Measurements from ENCODE around the gene PEX14.

Gene PEX14

DNA sequence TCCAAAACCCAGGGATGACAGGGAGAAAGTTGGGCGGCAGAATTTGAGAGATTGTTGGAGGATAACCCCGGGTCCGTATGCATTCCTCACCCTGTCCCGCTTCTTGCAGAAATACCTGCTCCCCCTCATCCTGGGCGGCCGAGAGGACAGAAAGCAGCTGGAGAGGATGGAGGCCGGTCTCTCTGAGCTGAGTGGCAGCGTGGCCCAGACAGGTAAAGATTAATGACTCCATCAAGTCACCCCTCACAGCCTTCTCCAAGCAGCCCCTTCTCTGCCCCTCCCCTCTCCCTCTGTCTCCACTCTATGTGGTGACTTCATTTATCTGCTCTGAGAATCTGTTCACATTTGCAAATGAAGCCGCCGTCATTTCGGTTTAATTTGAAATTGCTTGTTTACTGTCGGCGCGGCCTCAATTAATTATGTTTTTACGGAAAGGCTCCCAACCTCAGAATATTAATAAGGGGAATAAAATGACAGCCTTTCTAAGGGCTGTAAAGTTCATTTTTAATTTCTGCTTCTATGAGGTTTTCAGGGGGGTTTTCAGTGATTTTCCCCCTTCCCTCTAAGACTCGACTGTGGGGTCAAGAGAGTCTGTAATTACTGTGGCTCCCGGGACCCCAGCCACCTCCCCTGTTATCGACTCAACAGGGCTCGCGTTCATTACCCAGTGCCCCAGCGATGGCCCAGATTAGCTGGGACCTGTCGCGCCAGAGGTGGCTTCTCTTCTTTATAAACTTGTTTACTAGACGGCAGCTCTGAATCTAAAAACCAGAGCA lies 148.3 kb downstream of the PEX14 start:
- TF ChIP-seq ZNF274 (IDR thresholded peaks at IDR 0.05; ENCODE audit: low read depth, low read length) (no peak), SUZ12 (IDR thresholded peaks at IDR 0.05; ENCODE audit: extremely low read depth, insufficient read depth, insufficient read length) (no peak), YY1 (IDR thresholded peaks at IDR 0.05; ENCODE audit: insufficient read depth, insufficient read length) (no peak)
- no peaks in the 10 kb centered on the region for H3K27me3 ChIP-seq (ENCODE audit: insufficient read depth, insufficient read length)
- no peak overlapping the region for H3K4me3 ChIP-seq (ENCODE audit: insufficient read length, low read depth)
- no peak overlapping the region for H3K9ac ChIP-seq (ENCODE audit: insufficient read length, low read depth)
- peaks cover 24% of the 10 kb centered on the region for H3K36me3 ChIP-seq (ENCODE audit: insufficient read depth, insufficient read length, low read length)
- DNase-seq (ENCODE audit: low read depth, low spot score): no peak
- no peaks in the 10 kb centered on the region for H3K9me3 ChIP-seq (ENCODE audit: insufficient read depth, low read length)
- H3K4me1 ChIP-seq (ENCODE audit: insufficient read depth, insufficient read length): no peaks in the 10 kb centered on the region

- Histone ChIP-seq H3K4me3 (ENCODE audit: insufficient read length, low read depth) (no peak overlapping the region), H3K36me3 (ENCODE audit: insufficient read depth, insufficient read length, low read length) (peaks cover 24% of the 10 kb centered on the region), H3K9ac (ENCODE audit: insufficient read length, low read depth) (no peak overlapping the region), H3K4me1 (ENCODE audit: insufficient read depth, insufficient read length) (no peaks in the 10 kb centered on the region), H3K27me3 (ENCODE audit: insufficient read depth, insufficient read length) (no peaks in the 10 kb centered on the region), H3K9me3 (ENCODE audit: insufficient read depth, low read length) (no peaks in the 10 kb centered on the region)
- no peak for DNase-seq (ENCODE audit: low read depth, low spot score)
- TF ChIP-seq SUZ12 (IDR thresholded peaks at IDR 0.05; ENCODE audit: extremely low read depth, insufficient read depth, insufficient read length) (no peak), ZNF274 (IDR thresholded peaks at IDR 0.05; ENCODE audit: low read depth, low read length) (no peak), YY1 (IDR thresholded peaks at IDR 0.05; ENCODE audit: insufficient read depth, insufficient read length) (no peak)
Observed at GRCh38 chr1:10623686-10624145, 149.0 kb downstream of the PEX14 start.

DNA sequence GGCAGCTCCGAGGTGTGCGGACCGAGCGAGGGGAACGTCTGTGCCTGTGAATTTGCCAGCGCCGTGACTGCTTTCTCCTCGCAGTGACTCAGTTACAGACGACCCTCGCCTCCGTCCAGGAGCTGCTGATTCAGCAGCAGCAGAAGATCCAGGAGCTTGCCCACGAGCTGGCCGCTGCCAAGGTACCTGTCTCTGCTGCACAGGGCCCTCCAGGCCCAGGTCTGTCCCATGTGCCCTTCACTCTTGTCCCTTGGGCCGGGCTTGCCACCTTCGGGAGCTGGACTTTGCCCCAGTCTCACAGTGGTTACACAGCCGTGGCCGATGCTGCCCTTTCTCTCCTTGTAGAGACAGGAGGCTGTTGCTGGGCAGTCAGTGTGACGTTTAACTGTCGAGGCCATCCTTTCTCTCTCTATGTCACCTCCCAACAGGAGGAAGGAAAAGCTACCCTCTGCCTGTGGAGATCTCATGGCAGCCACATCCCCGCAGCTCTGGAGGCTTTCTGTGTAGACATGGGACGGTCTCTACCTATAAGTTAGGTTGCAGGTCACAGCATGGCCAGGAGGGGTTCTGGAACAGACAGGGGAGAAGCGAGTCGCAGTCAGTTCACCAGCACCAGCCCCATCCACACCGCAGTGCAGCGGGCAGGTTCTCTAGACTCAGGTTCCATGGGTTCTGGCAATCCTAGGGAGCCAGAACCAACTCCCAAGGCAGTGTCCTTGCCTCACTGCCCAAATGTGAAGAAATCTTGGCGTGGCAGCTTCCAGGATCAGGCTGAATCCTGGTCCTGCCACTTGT lies 149.7 kb downstream of the PEX14 start:
- TF ChIP-seq YY1 (IDR thresholded peaks at IDR 0.05; ENCODE audit: insufficient read depth, insufficient read length) (no peak), ZNF274 (IDR thresholded peaks at IDR 0.05; ENCODE audit: low read depth, low read length) (no peak), SUZ12 (IDR thresholded peaks at IDR 0.05; ENCODE audit: extremely low read depth, insufficient read depth, insufficient read length) (no peak)
- H3K4me3 ChIP-seq (ENCODE audit: insufficient read length, low read depth): no peak overlapping the region
- H3K27me3 ChIP-seq (ENCODE audit: insufficient read depth, insufficient read length): no peaks in the 10 kb centered on the region
- no peaks in the 10 kb centered on the region for H3K4me1 ChIP-seq (ENCODE audit: insufficient read depth, insufficient read length)
- H3K9ac ChIP-seq (ENCODE audit: insufficient read length, low read depth): no peak overlapping the region
- peaks cover 24% of the 10 kb centered on the region for H3K36me3 ChIP-seq (ENCODE audit: insufficient read depth, insufficient read length, low read length)
- no peak for DNase-seq (ENCODE audit: low read depth, low spot score)
- no peaks in the 10 kb centered on the region for H3K9me3 ChIP-seq (ENCODE audit: insufficient read depth, low read length)

DNA sequence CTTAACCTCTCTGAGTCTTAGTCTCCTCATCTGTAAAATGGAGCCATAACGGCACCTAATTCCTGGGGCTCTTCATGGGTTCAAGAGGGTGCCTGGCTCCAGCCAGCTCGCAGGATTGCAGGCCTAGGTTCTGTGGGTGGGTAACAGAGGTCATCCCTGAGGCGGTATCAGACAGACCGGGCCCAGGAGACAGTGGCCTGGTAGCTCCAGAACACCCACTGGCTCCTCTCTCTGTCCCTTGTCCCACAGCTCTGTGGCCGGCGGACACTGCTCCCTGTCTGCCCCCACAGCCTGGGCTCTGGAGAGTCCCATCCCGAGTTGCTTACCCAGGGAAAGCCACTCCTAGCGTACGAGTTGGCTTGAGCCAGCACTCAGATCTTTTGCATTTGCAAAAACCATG lies 150.3 kb downstream of the PEX14 start:
- TF ChIP-seq ZNF274 (IDR thresholded peaks at IDR 0.05; ENCODE audit: low read depth, low read length) (no peak), YY1 (IDR thresholded peaks at IDR 0.05; ENCODE audit: insufficient read depth, insufficient read length) (no peak), SUZ12 (IDR thresholded peaks at IDR 0.05; ENCODE audit: extremely low read depth, insufficient read depth, insufficient read length) (no peak)
- no peak overlapping the region for H3K4me3 ChIP-seq (ENCODE audit: insufficient read length, low read depth)
- DNase-seq (ENCODE audit: low read depth, low spot score): no peak
- peaks cover 29% of the 10 kb centered on the region for H3K36me3 ChIP-seq (ENCODE audit: insufficient read depth, insufficient read length, low read length)
- no peaks in the 10 kb centered on the region for H3K4me1 ChIP-seq (ENCODE audit: insufficient read depth, insufficient read length)
- no peaks in the 10 kb centered on the region for H3K9me3 ChIP-seq (ENCODE audit: insufficient read depth, low read length)
- H3K9ac ChIP-seq (ENCODE audit: insufficient read length, low read depth): no peak overlapping the region
- no peaks in the 10 kb centered on the region for H3K27me3 ChIP-seq (ENCODE audit: insufficient read depth, insufficient read length)

DNA sequence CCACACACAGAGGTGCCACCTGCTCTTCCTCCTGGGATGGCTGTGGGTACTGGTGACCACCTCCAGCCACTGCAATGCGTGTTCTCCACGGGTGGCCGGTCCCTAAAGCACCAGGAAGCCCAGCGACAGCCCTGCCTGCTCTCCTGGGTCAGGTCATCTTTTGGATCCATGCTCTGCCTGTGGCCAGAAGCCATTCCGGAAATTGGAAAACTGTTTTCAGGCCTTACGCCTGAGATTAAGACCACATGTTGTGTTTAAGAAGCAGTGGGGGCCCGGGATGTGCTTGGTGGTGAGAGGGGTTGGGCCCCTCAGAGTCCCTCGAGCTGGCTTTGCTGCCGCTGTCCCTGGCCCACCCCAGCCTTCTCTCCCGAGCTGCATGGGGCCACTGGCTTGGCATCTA lies 150.8 kb downstream of the PEX14 start:
- Histone ChIP-seq H3K27me3 (ENCODE audit: insufficient read depth, insufficient read length) (no peaks in the 10 kb centered on the region), H3K9me3 (ENCODE audit: insufficient read depth, low read length) (no peaks in the 10 kb centered on the region), H3K4me3 (ENCODE audit: insufficient read length, low read depth) (no peak overlapping the region), H3K4me1 (ENCODE audit: insufficient read depth, insufficient read length) (no peaks in the 10 kb centered on the region), H3K36me3 (ENCODE audit: insufficient read depth, insufficient read length, low read length) (peaks cover 29% of the 10 kb centered on the region), H3K9ac (ENCODE audit: insufficient read length, low read depth) (no peak overlapping the region)
- TF ChIP-seq SUZ12 (IDR thresholded peaks at IDR 0.05; ENCODE audit: extremely low read depth, insufficient read depth, insufficient read length): no peak
- TF ChIP-seq YY1 (IDR thresholded peaks at IDR 0.05; ENCODE audit: insufficient read depth, insufficient read length): no peak
- no peak for TF ChIP-seq ZNF274 (IDR thresholded peaks at IDR 0.05; ENCODE audit: low read depth, low read length)
- DNase-seq (ENCODE audit: low read depth, low spot score): no peak

- Histone ChIP-seq H3K27me3 (ENCODE audit: insufficient read depth, insufficient read length) (no peaks in the 10 kb centered on the region), H3K4me3 (ENCODE audit: insufficient read length, low read depth) (no peak overlapping the region), H3K4me1 (ENCODE audit: insufficient read depth, insufficient read length) (no peaks in the 10 kb centered on the region), H3K9ac (ENCODE audit: insufficient read length, low read depth) (no peak overlapping the region), H3K36me3 (ENCODE audit: insufficient read depth, insufficient read length, low read length) (peaks cover 29% of the 10 kb centered on the region), H3K9me3 (ENCODE audit: insufficient read depth, low read length) (no peaks in the 10 kb centered on the region)
- DNase-seq (ENCODE audit: low read depth, low spot score): no peak
- TF ChIP-seq ZNF274 (IDR thresholded peaks at IDR 0.05; ENCODE audit: low read depth, low read length) (no peak), SUZ12 (IDR thresholded peaks at IDR 0.05; ENCODE audit: extremely low read depth, insufficient read depth, insufficient read length) (no peak), YY1 (IDR thresholded peaks at IDR 0.05; ENCODE audit: insufficient read depth, insufficient read length) (no peak)
Observed at GRCh38 chr1:10626131-10626731, 151.5 kb downstream of the PEX14 start.

All from NT2/D1 (cell line).